OCI-LY7 (cell line): ENCODE results near the gene LRRC4B.

Experiments
- EZH2phosphoT487 ChIP-seq: fragments of 200-600 bp; sonication (generic); IDR thresholded peaks from 2 replicates; pipeline ENCODE4 v1.6.1; 2018; ENCODE audit warnings: low read depth, borderline replicate concordance, mild to moderate bottlenecking, mixed run types, antibody characterized with exemption, low read length, moderate library complexity, mixed read lengths
- TF ChIP-seq, protein P1 (sequence below): fragments of 200-600 bp; sonication (generic); conservative IDR thresholded peaks from 2 replicates; pipeline ENCODE4 v1.5.1; 2014; ENCODE audit warnings: mild to moderate bottlenecking, antibody characterized with exemption, low read length, moderate library complexity, mixed read lengths

DNA sequence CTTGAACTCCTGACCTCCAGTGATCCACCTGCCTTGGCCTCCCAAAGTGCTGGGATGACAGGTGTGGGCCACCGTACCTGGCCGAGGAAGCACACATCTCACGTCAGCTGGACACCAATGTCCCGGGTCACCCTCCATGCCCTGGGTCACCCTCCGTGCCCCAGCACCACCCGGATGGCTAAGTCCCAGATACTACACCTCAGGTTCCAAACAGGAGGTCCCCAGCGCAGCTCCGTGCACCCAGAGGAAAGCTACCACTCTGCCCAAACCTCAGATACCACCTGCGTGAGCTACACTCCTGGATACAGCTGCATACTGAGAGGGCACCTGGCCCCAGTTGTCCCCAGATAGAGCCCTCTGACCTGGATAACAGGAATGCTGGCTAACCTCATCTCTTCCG is 14.0 kb downstream of the LRRC4B start:
- TF ChIP-seq, protein P1, sequence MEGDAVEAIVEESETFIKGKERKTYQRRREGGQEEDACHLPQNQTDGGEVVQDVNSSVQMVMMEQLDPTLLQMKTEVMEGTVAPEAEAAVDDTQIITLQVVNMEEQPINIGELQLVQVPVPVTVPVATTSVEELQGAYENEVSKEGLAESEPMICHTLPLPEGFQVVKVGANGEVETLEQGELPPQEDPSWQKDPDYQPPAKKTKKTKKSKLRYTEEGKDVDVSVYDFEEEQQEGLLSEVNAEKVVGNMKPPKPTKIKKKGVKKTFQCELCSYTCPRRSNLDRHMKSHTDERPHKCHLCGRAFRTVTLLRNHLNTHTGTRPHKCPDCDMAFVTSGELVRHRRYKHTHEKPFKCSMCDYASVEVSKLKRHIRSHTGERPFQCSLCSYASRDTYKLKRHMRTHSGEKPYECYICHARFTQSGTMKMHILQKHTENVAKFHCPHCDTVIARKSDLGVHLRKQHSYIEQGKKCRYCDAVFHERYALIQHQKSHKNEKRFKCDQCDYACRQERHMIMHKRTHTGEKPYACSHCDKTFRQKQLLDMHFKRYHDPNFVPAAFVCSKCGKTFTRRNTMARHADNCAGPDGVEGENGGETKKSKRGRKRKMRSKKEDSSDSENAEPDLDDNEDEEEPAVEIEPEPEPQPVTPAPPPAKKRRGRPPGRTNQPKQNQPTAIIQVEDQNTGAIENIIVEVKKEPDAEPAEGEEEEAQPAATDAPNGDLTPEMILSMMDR: no peak
- no peak for TF ChIP-seq EZH2phosphoT487
